Renal cortical epithelial cell (primary cell): ENCODE measurements around the gene NFKBIB. TPM values are rescaled to one million over a fixed set of nuclear protein-coding genes. Genes with fewer than 3 reads are reported as not detected.

ENCODE experiments used
- DNase-seq: peaks from one replicate; pipeline ENCODE4 v3.0.0-alpha.2; 2011; ENCODE audit warnings: low read depth
- total RNA-seq: library from RNA; depleted of rRNA; stranded (reverse); fragments of >200 nt; gene quantifications from 2 replicates; pipeline ENCODE4 v1.2.3, GENCODE V29; 2014

The NFKBIB gene
- total RNA-seq, 1 donor from 2014 or later, result 16.9 TPM

- no peak for DNase-seq
Measured at GRCh38 chr19:38904581-38905539, 5.1 kb downstream of the NFKBIB start.

GRCh38 chr19:38905620-38906019, 5.9 kb downstream of the NFKBIB start:
- DNase-seq, result no peak

GRCh38 chr19:38907227-38907626, 7.5 kb downstream of the NFKBIB start:
- DNase-seq, result no peak

- DNase-seq, result no peak
Measured at GRCh38 chr19:38907670-38908069, 7.9 kb downstream of the NFKBIB start.

- DNase-seq, result no peak
Measured at GRCh38 chr19:38908911-38909310, 9.1 kb downstream of the NFKBIB start.

GRCh38 chr19:38910488-38910887, 10.7 kb downstream of the NFKBIB start:
- DNase-seq, result no peak

GRCh38 chr19:38911388-38912001, 11.7 kb downstream of the NFKBIB start:
- DNase-seq, result no peak

- no peak for DNase-seq
Measured at GRCh38 chr19:38912600-38913514, 13.1 kb downstream of the NFKBIB start.

- DNase-seq, result no peak
Measured at GRCh38 chr19:38913958-38914357, 14.2 kb downstream of the NFKBIB start.

- DNase-seq, result no peak
Measured at GRCh38 chr19:38915329-38916321, 15.9 kb downstream of the NFKBIB start.

- DNase-seq, result no peak
Measured at GRCh38 chr19:38917516-38917915, 17.7 kb downstream of the NFKBIB start.

GRCh38 chr19:38917921-38918491, 18.2 kb downstream of the NFKBIB start:
- no peak for DNase-seq

GRCh38 chr19:38918526-38918925, 18.8 kb downstream of the NFKBIB start:
- DNase-seq, result no peak

GRCh38 chr19:38919837-38920601, 20.2 kb downstream of the NFKBIB start:
- no peak for DNase-seq

GRCh38 chr19:38920602-38921419, 21.0 kb downstream of the NFKBIB start:
- no peak for DNase-seq

GRCh38 chr19:38921420-38922274, 21.9 kb downstream of the NFKBIB start:
- no peak for DNase-seq

GRCh38 chr19:38922482-38922881, 22.7 kb downstream of the NFKBIB start:
- DNase-seq, result no peak

GRCh38 chr19:38924388-38924787, 24.6 kb downstream of the NFKBIB start:
- no peak for DNase-seq
